Loucy (cell line): ENCODE data around the gene AQP11.
"Not testable (repeated sequence)": the region's sequence is repeated elsewhere in the genome, so short reads cannot be mapped to it uniquely, and the experiment has no call there.

Experiments
- EZH2phosphoT487 ChIP-seq: fragments of 200-600 bp; IDR thresholded peaks from 2 replicates; pipeline ENCODE4 v1.6.1; 2018; ENCODE audit warnings: antibody characterized with exemption, mild to moderate bottlenecking, moderate library complexity, borderline replicate concordance
- TF ChIP-seq, protein P1 (sequence below): fragments of 200-600 bp; sonication (generic); conservative IDR thresholded peaks from 2 replicates; pipeline ENCODE4 v1.5.1; 2014; ENCODE audit warnings: mild to moderate bottlenecking, antibody characterized with exemption, low read length

DNA sequence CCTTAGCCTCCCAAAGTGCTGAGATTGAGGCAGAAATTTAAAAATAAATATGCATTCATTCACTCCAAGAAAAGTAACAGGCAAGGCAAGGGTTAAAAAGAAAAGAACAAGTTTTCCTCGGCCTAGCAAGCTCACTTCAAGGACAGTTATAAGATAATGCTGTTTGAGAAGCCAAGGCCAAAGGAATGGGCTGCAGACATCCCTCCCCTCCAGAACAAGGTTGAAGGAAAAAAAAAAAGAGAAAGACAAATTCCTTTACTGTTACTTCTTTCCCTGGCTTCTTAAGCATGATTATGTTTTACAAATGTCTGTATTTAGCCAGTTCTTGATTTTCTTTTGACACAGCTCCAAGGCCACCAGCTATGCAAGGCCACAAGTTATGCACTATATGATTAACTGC lies 18.9 kb upstream of the AQP11 start:
- TF ChIP-seq EZH2phosphoT487: not testable (repeated sequence)
- TF ChIP-seq, protein P1, sequence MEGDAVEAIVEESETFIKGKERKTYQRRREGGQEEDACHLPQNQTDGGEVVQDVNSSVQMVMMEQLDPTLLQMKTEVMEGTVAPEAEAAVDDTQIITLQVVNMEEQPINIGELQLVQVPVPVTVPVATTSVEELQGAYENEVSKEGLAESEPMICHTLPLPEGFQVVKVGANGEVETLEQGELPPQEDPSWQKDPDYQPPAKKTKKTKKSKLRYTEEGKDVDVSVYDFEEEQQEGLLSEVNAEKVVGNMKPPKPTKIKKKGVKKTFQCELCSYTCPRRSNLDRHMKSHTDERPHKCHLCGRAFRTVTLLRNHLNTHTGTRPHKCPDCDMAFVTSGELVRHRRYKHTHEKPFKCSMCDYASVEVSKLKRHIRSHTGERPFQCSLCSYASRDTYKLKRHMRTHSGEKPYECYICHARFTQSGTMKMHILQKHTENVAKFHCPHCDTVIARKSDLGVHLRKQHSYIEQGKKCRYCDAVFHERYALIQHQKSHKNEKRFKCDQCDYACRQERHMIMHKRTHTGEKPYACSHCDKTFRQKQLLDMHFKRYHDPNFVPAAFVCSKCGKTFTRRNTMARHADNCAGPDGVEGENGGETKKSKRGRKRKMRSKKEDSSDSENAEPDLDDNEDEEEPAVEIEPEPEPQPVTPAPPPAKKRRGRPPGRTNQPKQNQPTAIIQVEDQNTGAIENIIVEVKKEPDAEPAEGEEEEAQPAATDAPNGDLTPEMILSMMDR: not testable (repeated sequence)
